ENCODE results near the gene TMEM9.

Gene TMEM9

DNA sequence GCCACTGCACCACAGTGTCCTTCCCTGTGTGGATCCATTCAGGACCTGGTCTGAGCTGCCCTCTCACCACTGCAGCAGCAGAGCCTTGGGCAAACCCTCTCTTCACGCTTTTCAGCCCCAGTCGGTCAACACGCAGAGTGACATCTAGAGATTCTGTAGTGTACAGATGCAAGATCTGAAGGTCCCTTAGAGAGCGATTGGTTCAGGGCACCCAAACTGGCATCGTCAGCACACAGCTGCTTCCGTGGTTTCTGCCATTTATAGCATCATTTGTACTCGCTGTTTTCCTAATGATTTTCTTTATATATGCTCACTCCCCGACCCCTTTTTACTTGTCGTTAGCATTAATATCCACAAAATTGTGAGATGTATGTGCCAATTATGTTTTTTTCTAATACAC is 25.8 kb downstream of the TMEM9 start:
- Histone ChIP-seq H3K4me1 (ENCODE audit: low read length) (no peaks in the 10 kb centered on the region), H3K79me2 (ENCODE audit: low read length) (no peaks in the 10 kb centered on the region)

DNA sequence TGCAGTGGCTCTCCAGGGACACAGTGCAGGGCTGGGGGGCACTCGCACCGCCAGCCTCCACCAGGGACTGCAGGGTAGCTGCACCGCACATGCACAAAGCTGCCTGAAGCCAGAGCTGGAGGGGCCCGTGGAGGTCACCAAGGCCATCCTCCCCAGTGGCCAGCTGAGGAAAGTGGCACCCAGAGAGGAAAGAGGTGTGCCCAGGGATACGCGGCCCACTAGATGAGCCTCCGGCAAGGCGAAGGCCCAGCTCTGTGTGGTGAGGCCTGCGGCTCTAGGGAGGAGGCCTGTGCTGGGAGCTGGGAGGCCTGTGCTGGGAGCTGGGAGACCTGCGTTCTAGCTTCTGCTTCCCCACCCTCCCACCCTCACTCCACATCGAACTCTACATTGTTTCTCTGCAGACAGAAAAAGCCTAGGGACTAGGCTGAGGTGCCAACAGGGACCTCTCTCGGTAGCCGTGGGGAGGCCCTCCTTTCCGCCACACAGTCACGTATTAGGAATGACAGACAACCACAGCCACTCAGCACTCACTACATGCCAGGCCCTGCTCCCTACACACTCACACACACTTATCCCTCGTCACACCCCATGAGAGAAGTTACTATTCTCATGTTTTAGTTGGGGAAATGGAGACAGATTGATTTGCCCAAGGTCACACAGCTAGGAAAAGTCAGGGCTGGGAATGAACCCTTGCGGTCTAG is 26.4 kb downstream of the TMEM9 start:
- Histone ChIP-seq H3K4me2 (ENCODE audit: low read length) (no peak overlapping the region), H3K36me3 (replicated peaks; ENCODE audit: low read depth, low read length) (no peaks in the 10 kb centered on the region), H3K9ac (ENCODE audit: low read length) (no peak overlapping the region), H3K4me1 (ENCODE audit: low read length) (no peaks in the 10 kb centered on the region), H2AFZ (ENCODE audit: low read depth, low read length) (no peak overlapping the region), H3K27me3 (ENCODE audit: low read depth, low read length) (peaks cover 34% of the 10 kb centered on the region), H3K27ac (ENCODE audit: low read length) (no peak overlapping the region), H3K9me3 (ENCODE audit: insufficient read depth, low read length) (no peaks in the 10 kb centered on the region), H4K20me1 (ENCODE audit: insufficient read depth, low read length) (no peaks in the 10 kb centered on the region), H3K79me2 (ENCODE audit: low read length) (no peaks in the 10 kb centered on the region), H3K4me3 (ENCODE audit: low read length) (no peak overlapping the region)
- TF ChIP-seq EZH2phosphoT487 (IDR thresholded peaks at IDR 0.05; ENCODE audit: low read depth), result no peak
- TF ChIP-seq, protein P1, sequence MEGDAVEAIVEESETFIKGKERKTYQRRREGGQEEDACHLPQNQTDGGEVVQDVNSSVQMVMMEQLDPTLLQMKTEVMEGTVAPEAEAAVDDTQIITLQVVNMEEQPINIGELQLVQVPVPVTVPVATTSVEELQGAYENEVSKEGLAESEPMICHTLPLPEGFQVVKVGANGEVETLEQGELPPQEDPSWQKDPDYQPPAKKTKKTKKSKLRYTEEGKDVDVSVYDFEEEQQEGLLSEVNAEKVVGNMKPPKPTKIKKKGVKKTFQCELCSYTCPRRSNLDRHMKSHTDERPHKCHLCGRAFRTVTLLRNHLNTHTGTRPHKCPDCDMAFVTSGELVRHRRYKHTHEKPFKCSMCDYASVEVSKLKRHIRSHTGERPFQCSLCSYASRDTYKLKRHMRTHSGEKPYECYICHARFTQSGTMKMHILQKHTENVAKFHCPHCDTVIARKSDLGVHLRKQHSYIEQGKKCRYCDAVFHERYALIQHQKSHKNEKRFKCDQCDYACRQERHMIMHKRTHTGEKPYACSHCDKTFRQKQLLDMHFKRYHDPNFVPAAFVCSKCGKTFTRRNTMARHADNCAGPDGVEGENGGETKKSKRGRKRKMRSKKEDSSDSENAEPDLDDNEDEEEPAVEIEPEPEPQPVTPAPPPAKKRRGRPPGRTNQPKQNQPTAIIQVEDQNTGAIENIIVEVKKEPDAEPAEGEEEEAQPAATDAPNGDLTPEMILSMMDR (IDR thresholded peaks at IDR 0.05; ENCODE audit: low read depth, low read length), result no peak

More for the DNA sequence above, 25.8 kb downstream of the TMEM9 start:
- H3K4me3 ChIP-seq (ENCODE audit: low read length), result no peak overlapping the region
- no peak overlapping the region for H3K27ac ChIP-seq (ENCODE audit: low read length)
- no peak overlapping the region for H3K4me2 ChIP-seq (ENCODE audit: low read length)
- peaks cover 28% of the 10 kb centered on the region for H3K27me3 ChIP-seq (ENCODE audit: low read depth, low read length)
- no peaks in the 10 kb centered on the region for H3K36me3 ChIP-seq (replicated peaks; ENCODE audit: low read depth, low read length)
- no peaks in the 10 kb centered on the region for H3K9me3 ChIP-seq (ENCODE audit: insufficient read depth, low read length)
- no peak overlapping the region for H3K9ac ChIP-seq (ENCODE audit: low read length)
- TF ChIP-seq, protein P1 (IDR thresholded peaks at IDR 0.05; ENCODE audit: low read depth, low read length), result no peak
- no peak for TF ChIP-seq EZH2phosphoT487 (IDR thresholded peaks at IDR 0.05; ENCODE audit: low read depth)
- H4K20me1 ChIP-seq (ENCODE audit: insufficient read depth, low read length), result no peaks in the 10 kb centered on the region
- no peak overlapping the region for H2AFZ ChIP-seq (ENCODE audit: low read depth, low read length)

DNA sequence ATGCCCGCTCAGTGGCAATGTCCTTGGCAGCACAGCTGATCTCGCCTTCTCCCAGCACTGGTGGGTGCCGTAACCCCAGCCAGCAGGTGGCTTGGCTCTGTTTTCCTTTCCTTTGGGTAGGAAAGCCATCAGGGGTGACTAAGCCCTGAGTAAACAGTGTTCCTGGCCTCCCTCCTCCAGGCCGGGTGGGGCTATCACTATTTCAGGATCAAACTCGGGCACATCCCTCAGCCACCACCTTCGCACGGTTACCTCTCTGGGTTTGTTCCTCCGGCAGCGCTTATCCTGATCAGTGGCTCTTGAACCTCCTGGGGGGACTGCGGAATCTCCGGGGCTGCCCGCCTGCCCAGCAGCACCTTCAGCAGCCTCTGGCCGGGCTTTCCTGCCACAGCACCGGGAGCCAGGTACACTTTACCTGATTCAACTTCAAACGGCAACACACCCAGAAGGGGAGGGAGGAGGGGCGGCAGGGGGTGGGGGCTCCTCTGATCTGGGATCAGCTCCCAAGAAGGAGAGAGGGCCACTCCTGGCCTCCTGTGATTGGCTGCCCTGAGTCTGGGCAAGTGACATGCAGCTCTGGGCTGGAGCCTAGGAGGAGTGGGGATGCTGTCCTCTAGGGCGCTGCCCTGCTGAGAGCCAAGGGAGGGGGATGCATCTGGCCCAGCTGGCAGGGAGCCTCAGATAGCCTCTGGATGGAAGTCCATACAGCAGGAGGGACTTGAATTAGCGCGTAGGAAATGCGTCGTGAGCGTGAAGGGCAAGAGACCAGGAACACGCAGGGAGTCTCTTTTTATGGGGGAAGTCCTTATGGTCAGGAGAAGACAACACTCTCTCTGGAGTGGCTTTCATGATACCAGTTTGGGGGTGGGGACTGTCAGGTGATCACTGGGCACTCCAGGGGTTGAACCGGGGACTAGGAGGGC is 27.2 kb downstream of the TMEM9 start, which contains the start of gene ASCL5:
Gene ASCL5 (minus strand): TSS at position 353 of the 923 bp plus-strand sequence. CDS start 11,812 bp downstream, outside the sequence.
- no peak within 1 kb of the TSS for H3K4me2 ChIP-seq (ENCODE audit: low read length)
- H3K27me3 ChIP-seq (ENCODE audit: low read depth, low read length), result peaks cover 42% of the 10 kb centered on the region
- H2AFZ ChIP-seq (ENCODE audit: low read depth, low read length), result no peak within 1 kb of the TSS
- H3K9ac ChIP-seq (ENCODE audit: low read length), result no peak within 1 kb of the TSS
- no peaks in the 10 kb centered on the region for H4K20me1 ChIP-seq (ENCODE audit: insufficient read depth, low read length)
- no peak for TF ChIP-seq EZH2phosphoT487 (IDR thresholded peaks at IDR 0.05; ENCODE audit: low read depth)
- TF ChIP-seq, protein P1 (IDR thresholded peaks at IDR 0.05; ENCODE audit: low read depth, low read length), result no peak
- H3K4me1 ChIP-seq (ENCODE audit: low read length), result no peaks in the 10 kb centered on the region
- no peaks in the 10 kb centered on the region for H3K79me2 ChIP-seq (ENCODE audit: low read length)
- H3K4me3 ChIP-seq (ENCODE audit: low read length), result no peak within 1 kb of the TSS
- no peak within 1 kb of the TSS for H3K27ac ChIP-seq (ENCODE audit: low read length)
- no peaks in the 10 kb centered on the region for H3K36me3 ChIP-seq (replicated peaks; ENCODE audit: low read depth, low read length)
- H3K9me3 ChIP-seq (ENCODE audit: insufficient read depth, low read length), result no peaks in the 10 kb centered on the region

DNA sequence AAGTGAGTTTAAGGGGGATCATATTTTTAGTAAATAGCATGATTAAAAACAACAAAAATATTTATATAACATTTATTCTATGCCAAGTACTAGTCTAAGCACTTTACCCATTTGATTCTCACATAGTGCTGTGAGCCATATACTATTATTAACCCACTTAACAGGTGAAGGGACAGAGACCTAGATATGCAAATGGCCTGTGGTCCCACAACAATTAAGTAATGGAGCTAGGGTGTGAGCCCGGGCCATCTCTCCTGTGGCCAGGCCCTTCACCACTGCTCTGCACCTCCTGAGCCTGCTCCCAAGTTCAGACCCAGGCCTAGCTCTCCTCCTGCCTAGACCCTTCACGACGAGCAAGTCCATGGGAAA is 27.8 kb downstream of the TMEM9 start:
- Histone ChIP-seq H3K9me3 (ENCODE audit: insufficient read depth, low read length) (no peaks in the 10 kb centered on the region), H2AFZ (ENCODE audit: low read depth, low read length) (no peak overlapping the region), H4K20me1 (ENCODE audit: insufficient read depth, low read length) (no peaks in the 10 kb centered on the region), H3K9ac (ENCODE audit: low read length) (no peak overlapping the region), H3K4me3 (ENCODE audit: low read length) (no peak overlapping the region), H3K4me2 (ENCODE audit: low read length) (no peak overlapping the region), H3K27ac (ENCODE audit: low read length) (no peak overlapping the region), H3K79me2 (ENCODE audit: low read length) (no peaks in the 10 kb centered on the region), H3K27me3 (ENCODE audit: low read depth, low read length) (peaks cover 47% of the 10 kb centered on the region), H3K4me1 (ENCODE audit: low read length) (no peaks in the 10 kb centered on the region), H3K36me3 (replicated peaks; ENCODE audit: low read depth, low read length) (no peaks in the 10 kb centered on the region)
- TF ChIP-seq, protein P1 (IDR thresholded peaks at IDR 0.05; ENCODE audit: low read depth, low read length), result no peak
- TF ChIP-seq EZH2phosphoT487 (IDR thresholded peaks at IDR 0.05; ENCODE audit: low read depth), result no peak
